Ishikawa (cell line): ENCODE data around the gene KCNQ1.

Source experiments
- CEBPB ChIP-seq: IDR thresholded peaks from 2 replicates; pipeline ENCODE4 v1.6.1; 2012
- CREB1 ChIP-seq: IDR thresholded peaks from 2 replicates; pipeline ENCODE4 v1.6.1; 2012; ENCODE audit warnings: low read depth
- EGR1 ChIP-seq: IDR thresholded peaks from 2 replicates; pipeline ENCODE4 v1.6.1; 2012
- EP300 ChIP-seq: IDR thresholded peaks from 2 replicates; pipeline ENCODE4 v1.6.1; 2012; ENCODE audit warnings: borderline replicate concordance
- FOXM1 ChIP-seq: IDR thresholded peaks from 2 replicates; pipeline ENCODE4 v1.6.1; 2012; ENCODE audit warnings: low read depth, borderline replicate concordance
- NFIC ChIP-seq: IDR thresholded peaks from 2 replicates; pipeline ENCODE4 v1.6.1; 2012
- RAD21 ChIP-seq: IDR thresholded peaks from 2 replicates; pipeline ENCODE4 v1.6.1; 2012; ENCODE audit warnings: low read depth
- TAF1 ChIP-seq: IDR thresholded peaks from 2 replicates; pipeline ENCODE4 v1.6.1; 2012; ENCODE audit warnings: low read depth, mild to moderate bottlenecking
- TCF12 ChIP-seq: IDR thresholded peaks from 2 replicates; pipeline ENCODE4 v1.6.1; 2012; ENCODE audit warnings: low read depth
- TEAD4 ChIP-seq: IDR thresholded peaks from 2 replicates; pipeline ENCODE4 v1.6.1; 2012
- YY1 ChIP-seq: IDR thresholded peaks from 2 replicates; pipeline ENCODE4 v1.6.1; 2012; ENCODE audit warnings: low read depth
- ZBTB7A ChIP-seq: IDR thresholded peaks from 2 replicates; pipeline ENCODE4 v1.6.1; 2012; ENCODE audit warnings: low read depth
- TF ChIP-seq, protein P1 (sequence below): IDR thresholded peaks from 2 replicates; pipeline ENCODE4 v1.6.1; 2012
- TF ChIP-seq, protein P2 (sequence below): IDR thresholded peaks from 2 replicates; pipeline ENCODE4 v1.6.1; 2012
- TF ChIP-seq, protein P3 (sequence below): IDR thresholded peaks from 2 replicates; pipeline ENCODE4 v1.6.1; 2012; ENCODE audit warnings: low read depth, mild to moderate bottlenecking

The KCNQ1 gene

DNA sequence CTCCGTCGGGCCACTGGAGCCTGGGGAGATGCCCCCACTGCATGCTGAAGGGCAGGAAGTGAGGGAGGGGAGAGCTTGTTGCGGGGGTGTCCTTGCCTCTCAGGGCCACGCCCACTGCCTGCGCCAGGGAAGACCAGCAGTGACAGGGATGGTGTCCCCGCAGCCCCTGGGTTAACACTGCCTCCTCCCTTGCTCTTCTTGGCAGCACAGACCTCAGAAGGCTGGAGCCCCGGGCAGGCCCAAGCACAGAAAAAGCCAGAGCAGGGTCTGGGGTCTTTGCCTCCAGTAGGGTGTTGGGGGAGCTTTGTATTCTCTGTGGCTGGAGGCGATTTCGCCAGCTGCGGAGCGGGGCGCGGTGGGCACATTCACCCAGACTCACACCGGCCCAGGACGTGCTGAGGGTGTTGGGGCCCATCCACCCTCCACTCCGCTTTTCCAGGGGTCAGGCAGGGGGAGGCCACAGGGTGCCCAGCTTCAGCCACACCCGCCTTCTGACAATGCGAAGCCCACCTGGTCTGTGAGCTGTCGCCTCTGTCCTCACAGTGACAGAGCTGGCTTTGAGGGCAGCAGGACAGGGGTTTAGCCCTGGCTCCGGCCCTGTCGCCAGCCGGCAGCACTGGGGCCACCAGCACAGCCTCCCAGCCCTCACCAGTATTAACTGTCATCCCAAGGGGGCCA, 357.0 kb downstream of the KCNQ1 start:
- no peak for TF ChIP-seq CREB1
- TF ChIP-seq, protein P1, sequence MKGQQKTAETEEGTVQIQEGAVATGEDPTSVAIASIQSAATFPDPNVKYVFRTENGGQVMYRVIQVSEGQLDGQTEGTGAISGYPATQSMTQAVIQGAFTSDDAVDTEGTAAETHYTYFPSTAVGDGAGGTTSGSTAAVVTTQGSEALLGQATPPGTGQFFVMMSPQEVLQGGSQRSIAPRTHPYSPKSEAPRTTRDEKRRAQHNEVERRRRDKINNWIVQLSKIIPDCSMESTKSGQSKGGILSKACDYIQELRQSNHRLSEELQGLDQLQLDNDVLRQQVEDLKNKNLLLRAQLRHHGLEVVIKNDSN = no peak
- TF ChIP-seq, protein P2, sequence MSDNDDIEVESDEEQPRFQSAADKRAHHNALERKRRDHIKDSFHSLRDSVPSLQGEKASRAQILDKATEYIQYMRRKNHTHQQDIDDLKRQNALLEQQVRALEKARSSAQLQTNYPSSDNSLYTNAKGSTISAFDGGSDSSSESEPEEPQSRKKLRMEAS = no peak
- TF ChIP-seq FOXM1 = no peak
- no peak for TF ChIP-seq TAF1
- TF ChIP-seq TCF12 = no peak
- TF ChIP-seq EGR1 = no peak
- TF ChIP-seq EP300 = no peak
- TF ChIP-seq YY1 = no peak

DNA sequence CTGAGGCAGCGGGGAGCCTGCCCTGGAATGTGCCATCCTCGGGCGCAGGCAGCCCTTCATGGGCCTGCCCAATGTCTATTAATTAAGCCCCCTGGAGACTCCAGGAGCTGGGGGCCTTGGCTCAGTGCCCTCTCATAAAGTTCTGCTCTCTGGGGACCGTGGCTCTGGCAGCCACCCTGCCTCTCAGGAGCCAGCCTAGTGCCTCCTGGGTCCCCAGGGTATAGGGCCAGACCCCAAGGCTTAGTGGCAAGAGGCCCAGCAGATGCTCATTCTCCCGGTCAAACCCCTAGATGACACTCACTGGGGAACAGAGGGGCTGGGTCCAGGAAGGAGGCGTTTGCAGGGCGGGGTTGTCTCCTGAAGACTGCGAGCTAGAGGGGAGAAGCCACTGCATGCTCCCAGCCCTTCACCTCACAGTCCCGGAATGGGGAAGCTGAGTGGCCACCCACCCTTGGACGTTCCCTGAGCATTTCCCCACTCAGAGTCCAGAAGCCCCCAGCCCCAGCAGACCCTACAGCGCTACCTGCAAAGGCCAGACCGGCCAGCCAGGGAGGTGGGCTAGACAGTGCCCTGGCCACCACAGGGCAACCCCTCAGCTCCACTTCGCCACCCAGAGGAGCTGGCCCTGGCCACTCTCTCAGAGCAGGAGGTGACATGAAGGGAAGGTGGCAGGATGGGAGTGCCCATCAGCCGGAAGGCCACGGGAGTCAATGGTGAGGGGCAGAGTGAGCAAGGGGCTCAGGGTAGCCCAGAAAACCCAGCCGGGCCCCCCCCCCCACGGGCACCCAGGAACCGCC, 357.8 kb downstream of the KCNQ1 start:
- TF ChIP-seq, protein P2 = no peak
- TF ChIP-seq ZBTB7A (no peak), TCF12 (no peak), TEAD4 (no peak)
- TF ChIP-seq, protein P3, sequence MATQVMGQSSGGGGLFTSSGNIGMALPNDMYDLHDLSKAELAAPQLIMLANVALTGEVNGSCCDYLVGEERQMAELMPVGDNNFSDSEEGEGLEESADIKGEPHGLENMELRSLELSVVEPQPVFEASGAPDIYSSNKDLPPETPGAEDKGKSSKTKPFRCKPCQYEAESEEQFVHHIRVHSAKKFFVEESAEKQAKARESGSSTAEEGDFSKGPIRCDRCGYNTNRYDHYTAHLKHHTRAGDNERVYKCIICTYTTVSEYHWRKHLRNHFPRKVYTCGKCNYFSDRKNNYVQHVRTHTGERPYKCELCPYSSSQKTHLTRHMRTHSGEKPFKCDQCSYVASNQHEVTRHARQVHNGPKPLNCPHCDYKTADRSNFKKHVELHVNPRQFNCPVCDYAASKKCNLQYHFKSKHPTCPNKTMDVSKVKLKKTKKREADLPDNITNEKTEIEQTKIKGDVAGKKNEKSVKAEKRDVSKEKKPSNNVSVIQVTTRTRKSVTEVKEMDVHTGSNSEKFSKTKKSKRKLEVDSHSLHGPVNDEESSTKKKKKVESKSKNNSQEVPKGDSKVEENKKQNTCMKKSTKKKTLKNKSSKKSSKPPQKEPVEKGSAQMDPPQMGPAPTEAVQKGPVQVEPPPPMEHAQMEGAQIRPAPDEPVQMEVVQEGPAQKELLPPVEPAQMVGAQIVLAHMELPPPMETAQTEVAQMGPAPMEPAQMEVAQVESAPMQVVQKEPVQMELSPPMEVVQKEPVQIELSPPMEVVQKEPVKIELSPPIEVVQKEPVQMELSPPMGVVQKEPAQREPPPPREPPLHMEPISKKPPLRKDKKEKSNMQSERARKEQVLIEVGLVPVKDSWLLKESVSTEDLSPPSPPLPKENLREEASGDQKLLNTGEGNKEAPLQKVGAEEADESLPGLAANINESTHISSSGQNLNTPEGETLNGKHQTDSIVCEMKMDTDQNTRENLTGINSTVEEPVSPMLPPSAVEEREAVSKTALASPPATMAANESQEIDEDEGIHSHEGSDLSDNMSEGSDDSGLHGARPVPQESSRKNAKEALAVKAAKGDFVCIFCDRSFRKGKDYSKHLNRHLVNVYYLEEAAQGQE = no peak

DNA sequence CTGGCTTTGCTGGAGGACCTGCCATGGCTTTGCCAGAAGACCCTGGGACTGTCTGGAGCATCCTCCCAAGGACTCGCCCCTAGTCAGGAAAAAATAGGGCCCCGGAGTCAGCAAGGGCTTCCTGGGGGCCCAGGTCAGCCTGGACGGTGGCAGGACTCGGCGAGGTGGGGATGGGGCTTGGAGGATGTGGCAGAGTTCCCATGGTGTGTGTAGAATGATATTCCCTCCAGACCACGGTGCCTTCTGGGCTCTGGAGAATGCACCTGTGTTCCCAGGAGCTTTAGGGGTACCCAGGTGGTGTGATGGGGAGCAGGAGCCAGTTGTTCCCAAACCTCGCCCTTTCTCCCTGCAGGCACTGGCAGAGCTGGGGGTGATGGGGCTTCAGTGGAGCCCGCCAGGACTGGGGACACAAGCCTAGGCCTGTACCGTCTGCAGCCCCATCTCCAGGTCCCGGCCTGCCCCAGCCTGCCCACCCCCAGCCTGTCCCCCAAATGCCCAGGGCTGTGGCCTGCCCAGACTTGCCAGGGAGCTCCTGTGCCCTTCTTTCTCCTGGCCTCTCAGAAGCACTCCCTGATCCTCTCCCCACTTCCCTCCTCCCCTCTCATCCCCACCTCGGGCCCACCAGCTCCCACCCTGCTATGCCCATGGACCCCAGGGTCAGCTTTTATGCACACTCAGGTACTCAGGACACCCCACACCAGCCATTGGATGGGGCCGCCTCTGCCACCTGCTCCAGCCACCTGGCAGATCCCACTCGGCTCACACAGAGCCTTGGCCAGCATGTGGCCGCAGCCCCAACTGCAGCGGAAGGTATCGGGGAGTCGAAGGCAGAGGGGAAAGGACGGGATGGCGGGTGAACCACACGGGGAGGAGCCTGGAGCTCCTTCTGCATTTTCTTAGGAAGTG, 358.6 kb downstream of the KCNQ1 start:
- no peak for TF ChIP-seq CREB1

DNA sequence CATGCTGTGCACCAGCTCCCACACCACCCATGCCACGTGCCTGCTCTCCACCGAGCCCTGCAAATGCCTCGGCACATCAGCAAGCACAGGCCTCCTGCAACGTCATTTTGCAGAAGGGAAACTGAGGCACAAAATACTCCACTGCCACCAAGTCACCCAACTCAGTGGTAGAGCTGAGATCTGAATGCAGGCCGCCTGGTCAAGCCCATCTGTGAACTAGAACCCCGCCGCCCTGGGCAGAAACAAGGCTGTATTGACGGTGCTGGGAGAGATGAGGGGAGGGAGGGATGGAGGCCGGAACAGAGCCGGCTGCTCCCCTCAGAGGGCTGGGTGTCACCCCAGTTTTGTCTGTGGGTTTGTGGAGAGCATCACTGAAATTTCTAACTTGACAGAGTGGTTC, 359.4 kb downstream of the KCNQ1 start:
- TF ChIP-seq FOXM1 (no peak), CEBPB (no peak), RAD21 (no peak), YY1 (no peak), TAF1 (no peak), ZBTB7A (no peak), NFIC (no peak), EGR1 (no peak), CREB1 (no peak), TCF12 (no peak), EP300 (no peak), TEAD4 (no peak)
- TF ChIP-seq, protein P2 = no peak
- TF ChIP-seq, protein P3 = no peak
- TF ChIP-seq, protein P1 = no peak

DNA sequence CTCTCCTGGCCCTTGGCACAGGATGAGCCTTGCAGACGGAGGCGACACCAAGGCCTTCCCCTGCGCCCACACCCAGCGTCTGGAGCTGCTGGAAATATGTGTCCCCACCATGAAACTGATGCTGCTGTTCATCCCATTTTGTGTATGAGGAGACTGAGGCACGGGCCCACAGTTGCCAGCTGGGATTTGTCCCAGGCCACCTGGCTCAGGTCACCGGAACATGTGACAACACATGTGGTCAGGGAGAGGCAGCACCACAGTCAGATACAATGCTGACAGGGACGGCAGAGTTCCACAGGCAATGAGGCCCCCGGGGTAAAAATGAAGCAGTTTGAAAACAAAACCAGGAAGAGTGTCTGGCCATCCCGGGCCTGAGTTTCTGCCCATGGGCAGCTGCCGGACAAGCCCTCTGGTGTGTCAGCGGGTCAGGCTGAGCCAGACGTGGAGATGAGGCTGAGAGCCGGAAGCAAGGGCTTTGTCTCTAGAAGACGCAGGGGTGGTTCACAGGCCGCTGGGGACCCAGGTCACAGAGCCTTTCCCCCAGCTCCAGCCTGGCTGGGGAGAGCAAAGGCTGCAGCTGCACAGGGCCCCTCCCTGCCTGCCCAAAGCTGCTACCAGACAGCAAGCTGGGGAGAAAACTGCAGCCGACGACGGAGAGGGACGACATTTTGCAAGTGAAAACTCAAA, 360.0 kb downstream of the KCNQ1 start:
- TF ChIP-seq TCF12 (no peak), TAF1 (no peak), FOXM1 (no peak), EP300 (no peak), YY1 (no peak)
